ENCODE results near the gene PABPC1L2B.

PABPC1L2B gene

GRCh38 chrX:73028876-73029275 is 26.1 kb downstream of the PABPC1L2B start:
- no peak overlapping the region for H3K27ac ChIP-seq
- H3K4me1 ChIP-seq (ENCODE audit: low read depth, poor library complexity, severe bottlenecking): no peaks in the 10 kb centered on the region
- no peak overlapping the region for H2AFZ ChIP-seq (ENCODE audit: low read depth)
- H3K4me3 ChIP-seq (IDR thresholded peaks at IDR 0.05; ENCODE audit: insufficient read depth, low read depth, low read length): no peak overlapping the region
- no peaks in the 10 kb centered on the region for H4K20me1 ChIP-seq (ENCODE audit: insufficient read depth)
- no peak overlapping the region for H3K4me2 ChIP-seq
- no peaks in the 10 kb centered on the region for H3K27me3 ChIP-seq (ENCODE audit: insufficient read depth, low read depth)
- H3K9ac ChIP-seq: no peak overlapping the region
- no peaks in the 10 kb centered on the region for H3K36me3 ChIP-seq (ENCODE audit: insufficient read depth)
- no peaks in the 10 kb centered on the region for H3K79me2 ChIP-seq (ENCODE audit: insufficient read depth, low read depth)
- no peak for TF ChIP-seq CTCF (conservative IDR thresholded peaks at IDR 0.05; ENCODE audit: low read depth, low read length)

All from KMS-11 (cell line).